ENCODE data around the gene RNF103.
A peak's percentile ranks its signal among the peaks of the same experiment; 100 is the strongest.
"Not testable (repeated sequence)": the region's sequence is repeated elsewhere in the genome, so short reads cannot be mapped to it uniquely, and the experiment has no call there.

The RNF103 gene, protein sequence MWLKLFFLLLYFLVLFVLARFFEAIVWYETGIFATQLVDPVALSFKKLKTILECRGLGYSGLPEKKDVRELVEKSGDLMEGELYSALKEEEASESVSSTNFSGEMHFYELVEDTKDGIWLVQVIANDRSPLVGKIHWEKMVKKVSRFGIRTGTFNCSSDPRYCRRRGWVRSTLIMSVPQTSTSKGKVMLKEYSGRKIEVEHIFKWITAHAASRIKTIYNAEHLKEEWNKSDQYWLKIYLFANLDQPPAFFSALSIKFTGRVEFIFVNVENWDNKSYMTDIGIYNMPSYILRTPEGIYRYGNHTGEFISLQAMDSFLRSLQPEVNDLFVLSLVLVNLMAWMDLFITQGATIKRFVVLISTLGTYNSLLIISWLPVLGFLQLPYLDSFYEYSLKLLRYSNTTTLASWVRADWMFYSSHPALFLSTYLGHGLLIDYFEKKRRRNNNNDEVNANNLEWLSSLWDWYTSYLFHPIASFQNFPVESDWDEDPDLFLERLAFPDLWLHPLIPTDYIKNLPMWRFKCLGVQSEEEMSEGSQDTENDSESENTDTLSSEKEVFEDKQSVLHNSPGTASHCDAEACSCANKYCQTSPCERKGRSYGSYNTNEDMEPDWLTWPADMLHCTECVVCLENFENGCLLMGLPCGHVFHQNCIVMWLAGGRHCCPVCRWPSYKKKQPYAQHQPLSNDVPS

DNA sequence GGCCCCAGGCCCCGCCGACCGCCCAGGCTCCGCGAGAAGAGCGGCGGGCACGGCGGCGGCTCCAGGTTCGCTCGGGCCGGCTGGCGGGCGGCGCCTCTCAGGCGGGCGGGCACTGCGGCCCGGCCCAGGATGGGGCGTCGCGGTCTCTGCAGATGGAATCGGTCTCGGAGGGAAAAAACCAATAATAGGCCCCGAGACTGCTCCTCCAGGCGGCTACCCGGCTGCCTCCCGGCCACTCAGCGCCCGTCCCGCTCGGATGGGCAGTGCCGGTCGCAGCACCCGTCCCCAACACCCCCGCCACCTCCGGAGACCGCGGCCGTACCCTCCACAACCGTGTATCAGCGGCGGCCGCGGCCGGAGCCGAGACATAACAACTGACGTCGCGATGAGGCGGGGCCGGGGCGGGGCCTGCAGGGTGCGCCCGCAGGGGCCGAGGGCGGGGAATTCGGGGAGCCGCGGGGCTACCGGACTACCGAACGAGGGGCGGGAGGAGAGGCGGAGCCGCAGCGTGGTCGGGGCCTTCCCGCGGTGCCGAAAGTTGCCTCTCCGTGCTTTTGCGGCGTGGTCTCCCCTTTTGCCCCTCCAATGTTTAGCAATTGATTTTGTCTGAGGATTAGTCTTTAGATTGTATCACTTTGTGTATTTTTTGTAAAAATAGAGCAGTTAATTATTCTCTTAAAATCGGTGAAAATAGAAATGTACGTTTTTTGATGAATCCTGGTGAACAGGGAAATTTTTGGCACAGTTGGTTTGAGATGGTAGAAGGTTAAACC lies at the start of gene RNF103:
RNF103 (minus strand) TSS at position 372 of the 773 bp plus-strand sequence. CDS start 979 bp downstream, outside the sequence.
- peak; percentile 55 to 96 (median 92) for DNase-seq

DNA sequence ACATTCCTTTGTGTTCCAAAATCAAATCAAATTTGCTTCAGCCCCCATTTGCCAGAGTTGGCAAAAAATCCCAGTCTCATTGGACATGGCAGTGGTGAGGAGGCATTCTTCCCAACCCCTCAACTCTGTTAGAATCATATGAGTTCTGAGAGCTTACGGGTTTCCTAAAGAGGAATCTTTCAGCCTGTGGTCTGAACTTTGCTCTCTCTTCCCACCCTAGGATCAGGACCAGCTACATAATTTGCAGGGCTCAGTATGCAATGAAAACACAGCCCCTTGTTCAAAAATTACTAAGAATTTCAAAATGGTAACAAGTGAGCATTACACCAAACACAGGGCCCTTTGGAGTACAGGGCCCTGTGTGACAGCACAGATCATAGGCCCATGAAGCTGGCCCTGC lies 49.3 kb upstream of the RNF103 start:
- DNase-seq = no peak

DNA sequence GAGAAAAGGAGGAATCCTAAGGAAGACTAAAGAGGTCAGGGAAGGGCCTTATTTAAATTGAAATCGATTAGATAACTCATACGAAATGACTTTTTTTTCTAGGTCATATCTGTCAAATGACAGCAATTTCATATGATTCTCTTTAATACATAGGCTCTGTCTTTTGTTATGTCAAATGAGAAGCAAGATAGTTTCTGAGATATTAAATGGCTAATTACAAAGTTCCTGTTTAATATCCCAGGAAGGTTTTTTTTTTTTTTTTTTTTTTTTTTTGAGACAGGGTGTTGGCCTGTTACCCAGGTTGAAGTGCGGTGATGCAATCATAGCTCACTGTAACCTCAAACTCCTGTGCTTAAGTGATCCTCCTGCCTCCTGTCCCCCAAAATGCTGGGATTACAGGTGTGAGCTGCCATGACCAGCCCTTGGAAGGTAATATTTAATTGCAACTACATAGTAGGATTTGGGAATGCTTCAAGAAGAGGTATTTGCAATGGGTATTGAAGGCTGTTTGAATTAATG lies 48.4 kb upstream of the RNF103 start:
- no peak for DNase-seq

DNA sequence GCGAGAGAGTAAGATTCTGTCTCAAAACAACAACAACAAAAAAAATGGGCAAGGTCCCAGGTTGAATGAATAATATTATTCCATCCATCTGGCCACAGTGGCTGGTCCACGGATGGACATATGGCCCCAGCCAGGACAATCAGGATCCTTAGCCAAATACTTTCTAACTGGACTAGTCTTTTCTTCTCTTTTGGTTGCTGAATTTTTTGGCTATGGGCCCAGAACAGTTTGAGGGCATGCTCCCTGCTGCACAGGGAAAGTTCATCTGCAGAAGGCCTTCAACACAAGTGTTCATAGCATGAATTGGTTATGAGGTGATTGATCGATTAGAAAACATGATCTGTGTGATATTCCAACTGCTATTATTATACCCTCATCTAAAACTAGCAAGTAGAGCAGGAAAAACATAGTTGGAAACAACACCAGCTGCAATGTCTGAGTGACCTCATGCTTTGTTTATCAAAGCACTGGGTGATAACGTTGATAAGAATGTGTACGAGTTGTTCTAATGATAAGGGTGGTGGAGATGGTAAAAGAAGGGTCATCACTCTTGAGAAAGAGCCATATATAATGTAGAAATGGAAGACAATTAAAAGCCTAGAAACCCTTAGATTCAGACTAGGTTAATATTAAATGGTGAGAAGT lies 47.8 kb upstream of the RNF103 start:
- DNase-seq = peak in 4 of 14 donors; percentile 7 to 97 (median 18)

DNA sequence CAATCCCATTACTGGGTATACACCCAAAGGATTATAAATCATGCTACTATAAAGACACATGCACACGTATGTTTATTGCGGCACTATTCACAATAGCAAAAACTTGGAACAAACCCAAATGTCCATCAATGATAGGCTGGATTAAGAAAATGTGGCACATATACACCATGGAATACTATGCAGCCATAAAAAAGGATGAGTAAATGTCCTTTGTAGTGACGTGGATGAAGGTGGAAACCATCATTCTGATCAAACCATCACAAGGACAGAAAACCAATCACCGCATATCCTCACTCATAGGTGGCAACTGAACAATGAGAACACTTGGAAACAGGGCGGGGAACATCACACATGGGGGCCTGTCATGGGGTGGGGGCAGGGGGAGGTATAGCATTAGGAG lies 45.7 kb upstream of the RNF103 start:
- DNase-seq = not testable (repeated sequence)

DNA sequence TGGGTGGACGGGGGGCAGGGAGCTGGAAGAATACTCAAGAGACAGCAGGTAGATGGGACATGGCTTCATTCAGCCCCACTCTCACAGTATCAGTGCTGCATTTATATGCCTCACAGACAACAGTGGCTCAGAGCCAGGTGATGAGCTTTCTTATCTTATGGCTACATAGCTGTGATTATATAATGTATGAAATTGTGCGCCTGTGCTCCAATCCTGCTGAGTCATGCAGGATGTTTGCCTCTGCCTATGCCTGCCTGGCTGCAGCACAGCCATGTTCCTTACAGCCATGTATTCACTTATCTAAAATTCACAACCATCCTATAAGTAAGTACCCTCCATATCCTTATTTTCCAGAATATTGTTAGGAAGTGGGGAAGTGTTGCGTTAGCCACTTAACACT lies 37.7 kb upstream of the RNF103 start:
- no peak for DNase-seq

DNA sequence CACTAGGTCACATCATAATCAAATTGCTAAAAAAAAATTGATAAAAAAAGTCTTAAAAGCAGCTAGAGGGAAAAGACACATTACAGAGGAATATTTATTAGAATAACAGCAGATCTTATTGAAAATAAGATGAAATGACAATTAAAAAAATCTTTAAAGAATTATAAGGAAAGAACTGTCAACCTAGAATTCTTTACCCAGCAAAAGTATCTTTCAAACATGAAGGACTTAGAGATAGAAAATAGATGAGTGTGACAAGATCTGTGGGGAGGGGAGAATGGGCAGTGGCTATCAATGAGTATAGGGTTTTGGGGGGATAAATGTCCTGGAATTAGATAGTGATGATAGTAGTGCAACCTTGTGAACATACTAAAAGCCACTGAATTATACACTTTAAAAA lies 26.5 kb upstream of the RNF103 start:
- DNase-seq = no peak

DNA sequence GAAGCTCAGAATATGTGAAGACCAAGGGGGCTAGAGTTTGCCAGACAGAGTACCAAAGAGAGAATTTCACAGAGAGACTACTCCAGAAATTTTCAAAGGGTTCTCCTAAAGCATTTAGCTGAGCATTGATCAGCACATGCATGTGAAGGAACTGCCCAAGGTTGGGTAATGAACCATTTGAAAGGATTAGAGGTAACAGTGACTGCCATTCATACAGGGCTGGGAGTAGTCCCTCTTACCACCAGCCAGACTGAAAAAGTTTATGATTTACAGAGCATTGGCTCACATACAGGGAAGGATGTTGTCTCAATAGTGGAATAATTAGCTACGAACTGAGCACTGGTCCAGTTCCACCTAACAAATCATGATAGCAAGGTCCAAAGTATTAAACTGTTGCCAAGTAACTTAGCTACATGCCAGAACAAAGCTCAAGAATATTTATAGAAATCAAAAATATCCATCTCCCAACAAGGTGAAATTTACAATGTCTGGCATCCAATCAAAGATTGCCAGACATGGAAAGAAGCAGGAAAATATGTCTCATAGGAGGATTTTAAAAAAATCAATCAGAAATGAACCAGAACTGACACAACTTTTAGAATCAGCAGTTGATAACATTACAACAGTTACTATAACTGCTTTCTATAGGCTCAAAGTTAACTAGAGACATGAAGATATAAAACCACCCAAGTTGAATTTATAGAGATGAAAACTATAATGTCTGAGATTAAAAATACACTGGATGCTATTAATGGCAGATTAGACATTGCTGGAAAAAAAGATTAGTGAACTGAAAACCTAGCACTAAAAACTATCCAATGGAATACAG lies 25.7 kb upstream of the RNF103 start:
- no peak for DNase-seq

DNA sequence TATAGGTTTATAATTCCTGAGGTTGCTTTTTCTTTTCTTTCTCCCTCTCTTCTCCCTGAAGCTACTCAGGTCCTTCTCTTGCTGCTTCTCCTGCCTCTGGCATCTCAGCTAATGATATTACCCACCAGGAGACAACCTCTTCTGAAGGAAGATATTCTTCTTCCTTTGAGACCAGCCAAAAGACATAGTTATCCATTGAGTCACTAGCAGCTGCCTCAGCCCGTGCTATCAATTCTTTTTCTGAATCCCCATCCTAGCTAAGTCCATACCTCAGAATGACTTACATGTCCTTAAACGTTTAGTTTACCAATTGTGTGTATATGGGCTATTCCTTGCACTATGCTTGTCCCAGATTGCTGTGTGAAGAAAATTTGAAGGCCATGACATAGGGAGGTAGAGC lies 25.0 kb upstream of the RNF103 start:
- DNase-seq = no peak

DNA sequence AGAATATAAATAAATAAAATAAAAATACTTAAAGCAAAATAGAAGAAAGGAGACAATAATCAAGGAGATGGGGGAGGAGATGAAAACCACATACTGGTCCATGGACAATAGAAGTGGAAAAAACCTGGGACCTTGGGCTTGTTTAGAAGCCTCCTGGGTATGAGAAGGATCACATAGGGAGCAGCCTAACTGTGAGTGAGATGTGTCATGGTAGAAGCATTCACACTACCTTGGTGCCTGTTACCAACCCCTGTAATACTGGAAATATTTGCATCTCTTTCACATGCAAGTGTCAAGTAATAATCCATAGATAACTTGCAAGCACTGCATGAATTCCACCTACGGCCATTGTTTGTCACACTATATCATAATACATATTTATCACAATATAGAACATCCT lies 23.2 kb upstream of the RNF103 start:
- no peak for DNase-seq

DNA sequence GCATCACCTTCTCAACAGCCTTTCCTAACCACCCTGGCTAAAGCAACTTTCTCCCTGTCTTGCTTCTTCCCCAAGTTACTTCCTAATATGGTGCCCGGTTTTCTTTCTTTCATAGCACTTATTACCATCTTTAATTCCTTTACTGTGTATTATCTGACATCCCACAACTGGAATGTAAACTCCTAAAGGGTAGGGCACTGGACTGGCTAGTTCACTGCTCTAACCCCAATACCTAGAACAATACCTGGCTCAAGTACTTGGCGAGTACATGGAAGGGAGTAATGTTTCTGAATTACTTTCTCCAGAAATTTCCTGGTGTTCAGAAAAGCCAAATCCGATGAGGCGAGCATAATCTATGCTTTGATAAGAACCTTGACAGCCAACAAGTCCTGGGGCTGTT lies 22.7 kb upstream of the RNF103 start:
- no peak for DNase-seq

DNA sequence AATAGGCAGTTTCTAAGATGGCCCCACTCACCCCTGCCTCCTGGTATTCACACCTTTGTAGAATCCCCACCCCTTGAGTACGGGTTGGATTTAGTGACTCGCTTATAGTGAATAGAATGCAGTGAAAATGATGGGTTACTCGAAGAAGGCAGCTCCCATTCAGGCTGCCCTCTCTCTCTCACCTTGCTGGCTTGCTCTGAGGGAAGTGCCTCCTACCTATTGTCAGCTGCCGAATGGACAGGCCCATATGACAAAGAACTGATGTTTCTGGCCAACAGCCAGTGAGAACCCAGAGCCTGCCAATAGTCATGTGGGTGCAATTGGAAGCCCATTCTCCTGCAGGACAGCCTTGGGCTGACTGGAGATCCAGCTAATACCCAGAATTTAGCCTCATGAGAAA lies 22.1 kb upstream of the RNF103 start:
- no peak for DNase-seq

DNA sequence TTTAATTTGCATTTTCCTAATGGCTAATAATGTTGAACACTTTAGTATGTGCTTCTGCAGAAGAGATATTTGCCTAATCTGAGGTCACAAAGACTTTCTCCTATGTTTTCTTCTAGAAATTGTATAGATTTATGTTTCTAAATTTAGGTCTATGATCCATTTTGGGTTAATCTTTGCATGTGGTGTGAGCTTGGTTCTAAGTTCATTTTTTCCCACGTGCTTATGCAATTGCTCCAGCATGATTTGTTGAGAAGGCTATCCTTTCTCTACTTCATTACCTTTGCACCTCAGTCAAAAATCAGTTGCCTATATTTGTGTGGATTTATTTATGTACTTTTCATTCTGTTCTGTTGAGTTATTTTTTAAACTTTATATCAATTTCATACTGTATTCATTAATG lies 15.0 kb upstream of the RNF103 start:
- DNase-seq = no peak

DNA sequence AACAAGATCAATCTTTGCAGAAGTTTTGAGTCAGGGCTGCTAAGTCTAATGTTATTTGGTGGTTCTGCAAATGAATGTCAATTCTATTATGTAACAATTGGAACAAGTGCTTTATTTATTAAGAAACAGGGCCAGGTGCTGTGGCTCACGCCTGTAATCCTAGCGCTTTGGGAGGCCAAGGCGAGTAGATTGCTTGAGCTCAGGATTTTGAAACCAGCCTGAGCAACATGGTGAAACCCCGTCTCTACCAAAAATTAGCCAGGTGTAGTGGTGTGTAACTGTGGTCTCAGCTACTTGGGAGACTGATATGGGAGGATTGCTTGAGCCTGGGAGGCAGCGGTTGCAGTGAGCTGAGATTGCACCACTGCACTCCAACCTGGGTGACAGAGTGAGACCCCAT lies 13.2 kb upstream of the RNF103 start:
- DNase-seq = peak in 1 of 14 donors; percentile 36

DNA sequence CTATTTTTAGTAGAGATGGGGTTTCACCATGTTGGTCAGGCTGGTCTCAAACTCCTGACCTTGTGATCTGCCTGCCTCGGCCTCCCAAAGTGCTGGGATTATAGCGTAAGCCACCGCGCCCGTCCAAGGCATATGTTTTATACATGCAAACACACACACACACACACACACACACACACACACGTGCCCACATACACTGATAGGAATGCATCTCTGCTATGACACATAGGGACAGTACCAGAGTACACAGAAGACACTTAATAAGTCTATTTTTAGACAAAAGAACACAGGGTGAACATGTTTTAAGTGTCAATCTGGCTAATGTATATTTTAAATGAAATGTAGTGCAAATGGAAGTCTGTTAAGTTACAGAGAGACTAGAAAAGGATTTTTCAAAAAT lies 10.7 kb upstream of the RNF103 start:
- no peak for DNase-seq

DNA sequence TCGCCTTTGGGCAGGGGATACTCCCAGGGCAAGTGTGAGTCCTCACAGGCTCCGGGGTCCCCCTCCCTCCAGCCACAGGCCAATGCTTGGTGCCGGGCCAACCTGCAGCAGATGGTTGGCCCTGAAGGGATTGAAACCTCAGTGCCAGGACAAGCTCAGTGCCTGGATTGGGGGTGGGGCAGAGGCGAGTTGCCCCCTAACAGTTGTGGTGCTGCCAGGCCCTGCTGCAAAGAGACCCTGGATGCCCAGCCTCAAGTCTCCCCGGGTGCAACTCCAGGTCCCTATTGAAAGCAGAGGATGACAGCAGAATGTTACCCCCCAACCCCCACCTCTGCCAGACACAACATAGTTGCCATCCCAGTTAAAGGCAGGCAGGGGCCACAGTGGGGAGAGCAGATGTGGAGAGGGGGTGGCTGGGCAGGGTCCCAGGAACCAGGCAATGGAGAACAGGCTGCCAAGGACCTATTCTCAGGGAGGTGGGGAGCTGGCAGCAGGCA lies 9.5 kb upstream of the RNF103 start:
- peak in 9 of 14 donors; percentile 5 to 89 (median 24) for DNase-seq

DNA sequence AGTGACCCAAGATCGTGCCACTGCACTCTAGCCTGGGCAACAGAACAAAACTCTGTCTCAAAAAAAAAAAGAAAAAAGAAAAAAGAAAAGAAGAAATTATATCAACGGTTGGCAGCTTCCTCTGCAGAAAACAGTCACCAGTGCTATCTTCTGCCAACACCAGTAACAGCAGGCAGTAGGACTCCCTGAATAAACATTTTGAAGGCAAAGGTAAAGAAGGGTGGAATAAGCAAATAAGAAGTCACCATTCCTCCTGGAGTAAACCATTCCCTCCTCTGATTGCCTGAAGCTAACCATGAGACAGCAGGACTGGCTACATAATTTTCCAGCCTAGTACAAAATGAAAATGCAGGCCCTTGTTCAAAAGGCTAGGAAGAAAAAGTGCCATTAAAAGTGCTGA lies 9.0 kb upstream of the RNF103 start:
- peak in 1 of 14 donors; percentile 86 for DNase-seq

DNA sequence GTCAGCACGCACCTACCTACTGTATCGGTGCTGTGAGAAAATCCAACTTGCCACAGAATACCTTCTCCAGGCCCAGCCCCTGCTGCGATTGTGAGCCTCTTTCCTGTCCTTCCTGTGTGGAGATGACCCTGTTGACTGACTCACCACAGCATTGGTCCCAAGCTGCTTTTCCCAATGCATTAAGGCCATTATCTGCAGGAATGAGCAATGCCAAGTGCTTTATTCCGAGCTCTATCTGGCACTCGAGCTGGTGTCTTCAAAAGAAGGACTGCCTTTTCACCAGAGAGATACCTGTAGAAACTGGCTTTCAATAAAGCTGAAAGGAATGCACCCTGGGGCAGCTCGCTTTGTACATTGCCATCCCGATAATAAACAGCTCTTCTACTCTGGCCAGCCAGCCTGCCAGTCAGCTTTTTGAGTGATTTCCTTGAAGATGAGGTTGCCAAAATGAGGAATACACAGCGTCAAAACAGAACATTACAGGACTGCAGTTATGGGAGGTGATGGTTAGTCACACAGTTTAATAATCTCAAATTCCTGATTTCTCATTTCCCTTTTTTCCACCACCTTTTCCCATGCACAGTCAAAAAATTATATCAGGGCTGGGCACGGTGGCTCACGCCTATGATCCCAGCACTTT lies 8.3 kb upstream of the RNF103 start:
- DNase-seq = peak in 2 of 14 donors; percentile 3 to 72

DNA sequence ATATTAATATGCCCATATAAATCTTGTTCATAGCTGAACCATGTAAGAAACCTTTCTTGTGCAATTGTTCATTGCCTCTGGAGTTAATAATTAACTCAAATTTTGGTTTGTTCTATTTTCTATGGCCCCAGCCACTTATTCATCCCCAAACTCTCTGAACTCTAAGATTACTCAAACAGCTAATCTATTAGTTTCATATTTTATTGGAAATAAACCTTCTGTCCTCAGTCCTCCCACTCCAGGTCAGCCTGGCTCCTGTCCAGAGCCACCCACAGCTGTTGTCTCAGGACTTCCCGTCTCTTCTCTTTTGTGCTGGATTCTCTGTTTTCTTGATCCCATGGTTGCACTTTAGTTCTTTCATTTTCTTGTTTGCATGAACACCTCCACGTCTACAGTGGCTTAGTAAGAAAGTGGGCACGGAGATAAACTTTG lies 4.4 kb upstream of the RNF103 start:
- DNase-seq = no peak

DNA sequence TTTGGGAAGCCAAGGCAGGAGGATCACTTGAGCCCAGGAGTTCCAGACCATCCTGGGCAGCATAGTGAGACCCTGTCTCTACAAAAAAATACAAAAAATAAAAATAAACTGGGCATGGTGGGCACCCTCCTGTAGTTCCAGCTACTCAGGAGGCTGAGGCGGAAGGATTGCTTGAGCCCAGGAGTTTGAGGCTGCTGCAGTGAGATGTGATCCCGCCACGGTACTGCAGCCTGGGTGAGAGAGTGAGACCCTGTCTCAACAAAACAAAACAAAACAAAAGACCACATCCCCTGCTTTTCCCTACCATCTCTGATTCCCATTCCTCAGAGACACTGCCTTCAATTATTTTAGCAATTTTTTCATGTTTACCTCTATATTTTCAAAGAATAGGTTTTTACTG lies 3.9 kb upstream of the RNF103 start:
- DNase-seq = no peak

DNA sequence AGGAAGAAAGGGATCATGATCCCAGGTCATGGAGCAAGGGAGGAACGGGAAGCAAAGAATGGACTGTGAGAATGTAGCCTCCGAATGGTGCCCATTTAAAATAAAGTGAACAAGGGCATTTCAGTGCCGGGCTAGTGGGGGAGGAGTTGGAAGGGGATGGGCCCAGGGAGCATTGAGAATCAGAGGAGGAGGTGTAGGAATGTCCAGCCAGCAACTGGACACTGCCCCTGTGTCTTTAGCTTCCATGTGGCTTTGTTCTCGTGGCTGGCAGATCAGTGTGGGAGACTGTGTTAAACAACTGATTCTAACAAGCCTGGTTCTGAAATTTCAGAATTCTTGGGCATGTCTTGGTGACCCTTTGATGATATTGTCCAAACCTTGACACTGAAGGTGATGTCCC lies 1.4 kb upstream of the RNF103 start:
- DNase-seq = peak in 9 of 14 donors; percentile 5 to 56 (median 38)

Data from C1 segment of cervical spinal cord (tissue), 14 donors.